ENCODE results near the gene USH1C. TPM values are rescaled to one million over a fixed set of nuclear protein-coding genes. Genes with fewer than 3 reads are reported as not detected.

USH1C gene
- total and polyA plus RNA-seq, 9 donors, result 0.25 to 1.2 (median 1.00) TPM; not detected in 5

DNA sequence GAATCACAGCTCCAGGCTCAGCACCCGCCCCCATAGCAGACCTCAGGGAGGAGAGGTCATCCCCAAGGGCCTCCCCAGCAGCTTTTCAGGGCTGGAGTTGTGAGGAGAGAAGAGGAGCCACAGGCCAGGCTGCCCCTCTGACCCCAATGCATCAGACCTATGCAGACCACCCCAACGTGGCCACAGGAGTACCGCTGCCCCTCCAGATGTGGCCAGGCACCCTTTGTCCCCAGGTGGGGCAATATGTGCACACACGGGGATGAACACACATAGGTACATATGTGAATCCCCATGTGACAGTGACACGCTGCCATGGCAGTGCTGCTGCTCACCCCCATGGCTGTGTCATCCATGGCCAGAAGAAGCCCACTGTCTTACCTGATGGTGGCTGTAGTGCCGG lies 10.9 kb downstream of the USH1C start:
- Histone ChIP-seq H3K4me3 (no peak overlapping the region), H3K36me3 (no peaks in the 10 kb centered on the region), H3K4me1 (ENCODE audit: insufficient read depth) (no peaks in the 10 kb centered on the region), H3K27ac (no peak overlapping the region), H3K9me3 (no peaks in the 10 kb centered on the region), H3K27me3 (no peaks in the 10 kb centered on the region)
- TF ChIP-seq, protein P1, sequence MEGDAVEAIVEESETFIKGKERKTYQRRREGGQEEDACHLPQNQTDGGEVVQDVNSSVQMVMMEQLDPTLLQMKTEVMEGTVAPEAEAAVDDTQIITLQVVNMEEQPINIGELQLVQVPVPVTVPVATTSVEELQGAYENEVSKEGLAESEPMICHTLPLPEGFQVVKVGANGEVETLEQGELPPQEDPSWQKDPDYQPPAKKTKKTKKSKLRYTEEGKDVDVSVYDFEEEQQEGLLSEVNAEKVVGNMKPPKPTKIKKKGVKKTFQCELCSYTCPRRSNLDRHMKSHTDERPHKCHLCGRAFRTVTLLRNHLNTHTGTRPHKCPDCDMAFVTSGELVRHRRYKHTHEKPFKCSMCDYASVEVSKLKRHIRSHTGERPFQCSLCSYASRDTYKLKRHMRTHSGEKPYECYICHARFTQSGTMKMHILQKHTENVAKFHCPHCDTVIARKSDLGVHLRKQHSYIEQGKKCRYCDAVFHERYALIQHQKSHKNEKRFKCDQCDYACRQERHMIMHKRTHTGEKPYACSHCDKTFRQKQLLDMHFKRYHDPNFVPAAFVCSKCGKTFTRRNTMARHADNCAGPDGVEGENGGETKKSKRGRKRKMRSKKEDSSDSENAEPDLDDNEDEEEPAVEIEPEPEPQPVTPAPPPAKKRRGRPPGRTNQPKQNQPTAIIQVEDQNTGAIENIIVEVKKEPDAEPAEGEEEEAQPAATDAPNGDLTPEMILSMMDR (IDR thresholded peaks at IDR 0.05), result no peak
- TF ChIP-seq POLR2A (IDR thresholded peaks at IDR 0.05), result no peak
- no peak for TF ChIP-seq EP300 (IDR thresholded peaks at IDR 0.05)
- 80 to 86% (median 84%) methylated on average over 4 to 6 of the region's 6 CpGs for WGBS, 3 donors
- intact Hi-C loops (cut with DNase I), result no loop called here
- DNase-seq, result no peak

GRCh38 chr11:17532784-17533183 lies 11.4 kb downstream of the USH1C start:
- H3K27ac ChIP-seq, result no peak overlapping the region
- no peaks in the 10 kb centered on the region for H3K9me3 ChIP-seq
- TF ChIP-seq POLR2A (IDR thresholded peaks at IDR 0.05), result no peak
- TF ChIP-seq EP300 (IDR thresholded peaks at IDR 0.05), result no peak
- TF ChIP-seq, protein P1 (IDR thresholded peaks at IDR 0.05), result no peak
- H3K27me3 ChIP-seq, result no peaks in the 10 kb centered on the region
- H3K4me3 ChIP-seq, result no peak overlapping the region
- intact Hi-C loops (cut with DNase I), result no loop called here
- H3K36me3 ChIP-seq, result no peaks in the 10 kb centered on the region
- no peaks in the 10 kb centered on the region for H3K4me1 ChIP-seq (ENCODE audit: insufficient read depth)
- 85 to 95% (median 88%) methylated on average over 2 of the region's 2 CpGs for WGBS, 3 donors
- DNase-seq, result no peak

DNA sequence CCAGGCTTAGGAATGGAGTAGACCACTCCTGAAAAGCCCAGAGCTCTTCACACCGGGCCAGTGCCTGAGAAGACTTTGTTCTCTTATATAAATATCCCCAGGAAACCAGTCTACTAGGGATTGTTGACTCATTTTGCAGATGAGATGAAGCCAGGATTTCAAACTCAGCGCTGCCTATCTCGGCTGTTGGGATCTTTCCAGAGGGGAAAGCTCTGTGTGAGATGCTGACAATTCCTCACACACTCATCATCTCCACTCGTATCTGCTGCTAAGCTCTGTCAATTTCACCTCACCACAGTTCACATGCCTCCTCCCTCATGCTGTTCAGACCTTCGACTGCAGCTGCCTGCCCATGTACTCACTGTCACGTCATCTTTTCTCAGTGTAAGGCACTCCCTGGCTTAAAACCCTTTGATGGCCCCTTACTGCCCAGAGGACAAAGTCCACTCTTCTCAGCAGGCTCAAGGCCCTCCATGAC lies 12.5 kb downstream of the USH1C start:
- intact Hi-C loops (cut with DNase I), result no loop called here
- H3K27ac ChIP-seq, result no peak overlapping the region
- H3K36me3 ChIP-seq, result no peaks in the 10 kb centered on the region
- WGBS, 3 donors, result 41 to 50% (median 47%) methylated on average over 6 of the region's 6 CpGs
- no peaks in the 10 kb centered on the region for H3K9me3 ChIP-seq
- DNase-seq, result no peak
- TF ChIP-seq EP300 (IDR thresholded peaks at IDR 0.05) (no peak), POLR2A (IDR thresholded peaks at IDR 0.05) (no peak)
- TF ChIP-seq, protein P1 (IDR thresholded peaks at IDR 0.05), result no peak
- H3K4me3 ChIP-seq, result no peak overlapping the region
- H3K27me3 ChIP-seq, result no peaks in the 10 kb centered on the region
- H3K4me1 ChIP-seq (ENCODE audit: insufficient read depth), result no peaks in the 10 kb centered on the region

- no peak for DNase-seq
- TF ChIP-seq EP300 (IDR thresholded peaks at IDR 0.05), result no peak
- no peak for TF ChIP-seq POLR2A (IDR thresholded peaks at IDR 0.05)
- TF ChIP-seq, protein P1 (IDR thresholded peaks at IDR 0.05), result no peak
- H3K4me3 ChIP-seq, result no peak overlapping the region
- H3K36me3 ChIP-seq, result no peaks in the 10 kb centered on the region
- no peak overlapping the region for H3K27ac ChIP-seq
- H3K9me3 ChIP-seq, result no peaks in the 10 kb centered on the region
- 86 to 87% (median 87%) methylated on average over 22 of the region's 22 CpGs for WGBS, 3 donors
- intact Hi-C loops (cut with DNase I), result no loop called here
- no peaks in the 10 kb centered on the region for H3K4me1 ChIP-seq (ENCODE audit: insufficient read depth)
- H3K27me3 ChIP-seq, result no peaks in the 10 kb centered on the region
These were observed 13.1 kb downstream of the USH1C start for GRCh38 chr11:17531071-17531600.

All from ovary (tissue), 9 donors.